ENCODE results near the gene CAPN8.

Gene CAPN8

GRCh38 chr1:223665592-223666312 lies at the start of gene CAPN8:
Gene CAPN8 (minus strand): TSS chr1:223665701. CDS start chr1:223665646, 55 bp downstream.
- ChIA-PET POLR2A (no interaction called here), CTCF (interaction anchor here (1.2 to 1.3 kb wide), 2 partner anchors 18 to 532 kb away, joined by 3 to 4 read pairs; no protein-coding TSS in a partner anchor)
- no peak for TF ChIP-seq CTCF (IDR thresholded peaks at IDR 0.05; ENCODE audit: insufficient read depth, low read length, missing control alignments)
- no peak for DNase-seq (ENCODE audit: low read depth, low spot score)
- H3K4me3 ChIP-seq (ENCODE audit: low read depth, low read length): no peak within 1 kb of the TSS

GRCh38 chr1:223714849-223715603 lies 49.5 kb upstream of the CAPN8 start:
- CTCF ChIA-PET: interaction anchor here (1.0 to 4.0 kb wide), 2 partner anchors 34 to 36 kb away, joined by 4 to 36 read pairs; no protein-coding TSS in a partner anchor
- DNase-seq (ENCODE audit: low read depth, low spot score): no peak
- H3K4me3 ChIP-seq (ENCODE audit: low read depth, low read length): peak overlapping the region; percentile 95
- POLR2A ChIA-PET: interaction anchor here (0.8 to 2.5 kb wide), 6 partner anchors 8 to 34 kb away, joined by 3 to 16 read pairs (median 8); no protein-coding TSS in a partner anchor
- TF ChIP-seq CTCF (IDR thresholded peaks at IDR 0.05; ENCODE audit: insufficient read depth, low read length, missing control alignments): peak; percentile 3

- ChIA-PET POLR2A (interaction anchor here (2.2 kb wide), 1 partner anchor 10 kb away, joined by 8 read pairs; no protein-coding TSS in a partner anchor), CTCF (interaction anchor here (1.0 kb wide), 1 partner anchor 35 kb away, joined by 4 read pairs; no protein-coding TSS in a partner anchor)
These were observed 48.9 kb upstream of the CAPN8 start for GRCh38 chr1:223714421-223714724.

GRCh38 chr1:223713546-223714420 lies 48.3 kb upstream of the CAPN8 start:
- DNase-seq (ENCODE audit: low read depth, low spot score): no peak
- ChIA-PET CTCF (interaction anchor here (0.6 to 1.6 kb wide), 4 partner anchors 13 to 133 kb away, joined by 3 to 4 read pairs (median 4); no protein-coding TSS in a partner anchor), POLR2A (interaction anchor here (1.5 to 2.2 kb wide), 3 partner anchors 10 to 62 kb away, joined by 5 to 15 read pairs (median 8); no protein-coding TSS in a partner anchor)
- peak overlapping the region; percentile 95 for H3K4me3 ChIP-seq (ENCODE audit: low read depth, low read length)
- TF ChIP-seq CTCF (IDR thresholded peaks at IDR 0.05; ENCODE audit: insufficient read depth, low read length, missing control alignments): no peak

More at GRCh38 chr1:223714421-223714724, 48.9 kb upstream of the CAPN8 start:
- peak overlapping the region; percentile 95 for H3K4me3 ChIP-seq (ENCODE audit: low read depth, low read length)
- DNase-seq (ENCODE audit: low read depth, low spot score): no peak
- TF ChIP-seq CTCF (IDR thresholded peaks at IDR 0.05; ENCODE audit: insufficient read depth, low read length, missing control alignments): no peak

- peak overlapping the region; percentile 95 for H3K4me3 ChIP-seq (ENCODE audit: low read depth, low read length)
- DNase-seq (ENCODE audit: low read depth, low spot score): no peak
- CTCF ChIA-PET: interaction anchor here (0.6 to 3.8 kb wide), 14 partner anchors 8 to 133 kb away, joined by 3 to 57 read pairs (median 4); no protein-coding TSS in a partner anchor
- no peak for TF ChIP-seq CTCF (IDR thresholded peaks at IDR 0.05; ENCODE audit: insufficient read depth, low read length, missing control alignments)
- POLR2A ChIA-PET: interaction anchor here (0.6 to 2.2 kb wide), 5 partner anchors 11 to 63 kb away, joined by 3 to 15 read pairs (median 5); no protein-coding TSS in a partner anchor
These were observed 47.5 kb upstream of the CAPN8 start for GRCh38 chr1:223712850-223713474.
